GM18517 (cell line): ENCODE data around the gene GMCL1.
"Not testable (repeated sequence)": the region's sequence is repeated elsewhere in the genome, so short reads cannot be mapped to it uniquely, and the experiment has no call there.

ENCODE experiments used
- ATAC-seq: cut with Tn5 transposase; IDR thresholded peaks from one replicate; pipeline ENCODE4 v1.9.1; 2021; ENCODE audit warnings: mild to moderate bottlenecking, moderate library complexity; ENCODE audit not compliant: unreplicated experiment

GMCL1 gene

GRCh38 chr2:69846182-69847067 is 17.0 kb downstream of the GMCL1 start:
- ATAC-seq = no peak

DNA sequence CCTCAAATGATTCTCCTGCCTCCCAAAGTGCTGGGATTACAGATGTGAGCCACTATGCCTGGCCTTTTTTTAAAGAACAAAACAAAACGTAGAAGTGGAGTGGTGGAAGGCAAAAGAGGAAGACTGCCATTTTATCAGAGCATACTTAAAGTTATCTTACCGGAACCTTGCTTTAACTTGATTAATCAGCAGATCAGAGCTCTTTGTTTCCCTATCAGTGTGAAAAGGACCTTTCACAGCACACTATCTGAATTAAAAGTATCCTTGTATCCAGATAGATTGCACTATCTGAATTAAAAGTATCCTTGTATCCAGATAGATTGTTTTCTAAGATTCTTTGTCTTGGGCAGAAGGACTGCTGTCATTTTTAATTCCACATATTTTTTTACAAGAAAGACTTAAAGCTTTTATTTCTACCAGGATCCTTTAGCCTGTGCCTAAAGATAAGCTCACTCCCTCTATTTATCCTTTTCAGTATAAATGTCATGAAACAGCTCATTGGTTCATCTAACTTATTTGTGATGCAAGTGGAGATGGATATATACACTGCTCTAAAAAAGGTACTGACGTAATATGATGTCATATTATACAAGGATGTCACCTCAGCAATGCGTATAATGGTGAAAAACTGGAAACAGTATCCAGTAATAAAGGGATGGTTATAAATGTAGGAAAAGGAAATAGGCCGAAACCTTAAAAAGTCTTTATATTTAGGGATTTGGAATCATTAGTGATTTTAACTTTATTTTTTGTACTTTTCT is 17.8 kb downstream of the GMCL1 start:
- no peak for ATAC-seq

DNA sequence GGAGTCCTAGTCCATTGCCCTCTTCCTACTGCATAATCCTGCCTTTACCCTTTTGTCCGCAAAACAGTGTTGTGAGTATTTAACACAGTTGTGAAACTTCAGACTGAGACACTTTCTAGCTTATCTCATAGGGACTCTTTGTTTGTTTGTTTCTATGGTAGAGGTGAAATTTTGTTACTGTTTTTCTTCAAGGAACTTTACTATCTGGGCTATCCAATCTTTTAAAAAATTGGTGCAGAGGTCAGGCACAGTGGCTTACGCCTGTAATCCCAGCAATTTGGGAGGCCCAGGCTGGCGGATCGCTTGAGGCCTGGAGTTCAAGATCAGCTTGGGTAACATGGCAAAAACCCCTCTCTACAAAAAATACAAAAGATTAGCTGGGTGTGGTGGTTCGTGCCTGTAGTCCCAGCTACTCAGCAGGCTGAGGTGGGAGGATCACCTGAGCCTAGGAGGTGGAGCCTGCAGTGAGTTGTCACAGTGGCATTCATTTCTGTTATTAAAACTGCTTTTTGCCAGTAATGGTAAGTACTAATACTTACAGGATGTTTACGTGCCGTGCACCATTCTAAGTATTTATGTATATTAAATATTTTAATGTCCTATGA is 18.8 kb downstream of the GMCL1 start:
- ATAC-seq = no peak

- no peak for ATAC-seq
These were observed 28.8 kb downstream of the GMCL1 start for GRCh38 chr2:69858261-69858660.

DNA sequence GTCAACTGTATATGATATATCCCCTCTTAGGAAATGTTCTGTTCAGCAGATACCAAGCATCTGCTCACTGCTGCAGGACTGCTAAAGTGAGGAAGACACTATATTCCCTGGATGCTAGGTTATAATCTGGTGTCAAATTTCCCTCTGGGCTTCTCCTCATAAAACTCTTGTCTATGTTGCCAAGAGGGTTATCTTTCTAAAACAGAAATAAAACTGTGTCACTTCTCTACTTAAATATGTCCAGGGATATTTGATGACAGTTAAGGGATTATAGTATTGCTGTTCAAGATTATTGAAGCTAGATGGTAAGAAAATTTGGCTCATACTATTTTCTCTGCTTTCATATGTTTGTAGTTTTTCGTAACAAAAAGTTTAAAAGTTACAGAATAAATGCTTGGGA is 33.8 kb downstream of the GMCL1 start:
- ATAC-seq = no peak

DNA sequence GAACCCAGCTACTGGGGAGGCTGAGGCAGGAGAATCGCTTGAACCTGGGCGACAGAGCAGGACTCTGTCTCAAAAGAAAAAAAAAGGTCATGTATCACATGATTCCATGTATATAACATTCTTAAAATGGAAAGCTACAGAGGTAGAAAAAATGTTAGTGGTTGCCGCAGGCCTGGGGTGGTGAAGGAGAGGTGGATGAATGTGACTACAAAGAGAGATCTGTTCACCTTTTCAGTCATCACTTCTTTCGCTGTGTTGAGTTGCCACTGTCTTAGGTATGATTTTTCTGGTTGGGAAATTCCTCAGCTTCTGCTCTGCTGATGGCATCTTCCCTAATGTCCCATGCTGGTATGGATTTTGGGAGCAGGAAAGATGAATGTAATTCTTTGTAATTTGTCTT is 59.0 kb downstream of the GMCL1 start:
- ATAC-seq = no peak

- ATAC-seq = no peak
These were observed 59.8 kb downstream of the GMCL1 start for GRCh38 chr2:69889302-69889701.

GRCh38 chr2:69890881-69891280 is 61.4 kb downstream of the GMCL1 start:
- ATAC-seq = no peak

DNA sequence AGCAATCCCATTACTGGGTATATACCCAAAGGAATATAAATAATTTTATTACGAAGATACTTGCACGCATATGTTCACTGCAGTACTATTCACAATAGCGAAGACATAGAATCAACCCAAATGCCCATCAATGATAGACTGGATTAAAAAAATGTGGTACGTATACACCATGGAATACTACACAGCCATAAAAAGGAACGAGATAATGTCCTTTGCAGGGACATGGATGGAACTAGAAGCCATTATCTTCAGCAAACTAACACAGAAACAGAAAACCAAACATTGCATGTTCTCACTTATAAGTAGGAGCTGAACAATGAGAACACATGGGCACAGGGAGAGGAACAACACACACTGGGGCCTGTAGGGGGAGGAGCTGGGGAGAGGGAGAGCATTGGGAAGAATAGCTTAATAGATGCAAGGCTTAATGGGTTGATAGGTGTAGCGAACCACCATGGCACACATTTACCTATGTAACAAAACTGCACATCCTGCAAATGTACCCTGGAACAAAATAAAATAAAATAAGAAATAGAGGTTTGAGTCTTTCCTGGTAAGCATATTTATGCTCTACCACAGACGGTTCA is 63.5 kb downstream of the GMCL1 start:
- not testable (repeated sequence) for ATAC-seq

DNA sequence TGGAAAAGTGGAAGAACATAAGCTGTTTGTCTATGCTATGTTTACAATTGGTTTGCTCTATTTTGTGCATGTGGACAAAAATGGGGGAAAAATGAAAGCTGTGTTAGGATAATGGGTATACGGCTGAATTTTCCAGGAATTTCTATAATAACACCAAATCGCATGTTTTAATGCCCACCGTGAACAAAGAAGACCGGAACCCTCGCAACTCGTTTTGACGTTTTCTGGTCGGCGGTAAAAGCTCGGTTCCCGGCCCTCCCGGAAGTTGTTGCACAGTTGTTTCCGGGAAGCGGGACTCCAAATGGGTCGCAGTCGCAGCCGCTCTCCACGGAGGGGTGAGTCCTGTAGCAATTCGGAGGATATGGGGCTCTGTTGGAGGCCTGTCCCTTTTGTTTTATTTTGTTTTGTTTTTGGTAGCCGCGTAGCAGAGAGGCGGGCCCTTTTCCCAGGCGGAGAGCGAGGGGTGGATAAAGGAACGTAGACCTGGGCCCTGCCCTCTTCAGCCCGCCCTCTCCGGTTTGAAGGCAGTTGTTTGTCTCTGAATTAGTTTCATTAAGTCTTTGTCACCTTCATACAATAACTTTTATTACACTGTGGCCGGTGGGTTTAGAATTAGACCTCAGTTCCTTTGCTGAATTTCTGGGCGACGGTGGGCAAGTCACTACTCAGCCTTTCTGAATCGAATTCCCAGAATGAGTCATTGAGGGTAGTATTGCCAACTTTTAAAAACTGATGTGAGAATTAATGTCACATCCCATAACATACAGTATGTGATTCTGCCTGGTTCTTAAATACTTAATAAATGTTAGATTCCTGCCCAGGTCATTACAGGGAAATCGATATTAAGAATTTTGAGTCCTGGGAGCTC is 64.5 kb downstream of the GMCL1 start, which contains the start of gene SNRNP27:
Gene SNRNP27 (plus strand): TSS at position 273 of the 868 bp plus-strand sequence. CDS start 29 bp downstream, at position 302.
- peak; percentile 78 for ATAC-seq

DNA sequence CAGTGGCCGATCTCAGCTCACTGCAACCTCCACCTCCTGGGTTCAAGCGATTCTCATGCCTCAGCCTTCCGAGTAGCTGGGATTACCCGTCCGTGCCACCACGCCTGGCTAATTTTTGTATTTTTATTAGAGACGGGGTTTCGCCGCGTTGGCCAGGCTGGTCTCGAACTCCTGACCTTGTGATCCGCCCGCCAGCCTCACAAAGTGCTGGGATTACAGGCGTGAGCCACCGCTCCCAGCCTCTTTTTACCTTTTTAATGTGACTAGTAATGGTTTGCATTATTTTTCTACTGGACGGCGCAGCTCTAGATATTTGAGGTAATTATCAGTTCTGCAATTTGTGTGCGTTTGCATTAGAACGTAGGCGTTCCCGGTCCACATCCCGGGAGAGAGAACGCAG is 65.3 kb downstream of the GMCL1 start:
- ATAC-seq = not testable (repeated sequence)

GRCh38 chr2:69902213-69902922 is 72.9 kb downstream of the GMCL1 start:
- ATAC-seq = no peak

- ATAC-seq = no peak
These were observed 77.8 kb downstream of the GMCL1 start for GRCh38 chr2:69907216-69907615.

GRCh38 chr2:69911985-69912563 is 82.6 kb downstream of the GMCL1 start:
- no peak for ATAC-seq

DNA sequence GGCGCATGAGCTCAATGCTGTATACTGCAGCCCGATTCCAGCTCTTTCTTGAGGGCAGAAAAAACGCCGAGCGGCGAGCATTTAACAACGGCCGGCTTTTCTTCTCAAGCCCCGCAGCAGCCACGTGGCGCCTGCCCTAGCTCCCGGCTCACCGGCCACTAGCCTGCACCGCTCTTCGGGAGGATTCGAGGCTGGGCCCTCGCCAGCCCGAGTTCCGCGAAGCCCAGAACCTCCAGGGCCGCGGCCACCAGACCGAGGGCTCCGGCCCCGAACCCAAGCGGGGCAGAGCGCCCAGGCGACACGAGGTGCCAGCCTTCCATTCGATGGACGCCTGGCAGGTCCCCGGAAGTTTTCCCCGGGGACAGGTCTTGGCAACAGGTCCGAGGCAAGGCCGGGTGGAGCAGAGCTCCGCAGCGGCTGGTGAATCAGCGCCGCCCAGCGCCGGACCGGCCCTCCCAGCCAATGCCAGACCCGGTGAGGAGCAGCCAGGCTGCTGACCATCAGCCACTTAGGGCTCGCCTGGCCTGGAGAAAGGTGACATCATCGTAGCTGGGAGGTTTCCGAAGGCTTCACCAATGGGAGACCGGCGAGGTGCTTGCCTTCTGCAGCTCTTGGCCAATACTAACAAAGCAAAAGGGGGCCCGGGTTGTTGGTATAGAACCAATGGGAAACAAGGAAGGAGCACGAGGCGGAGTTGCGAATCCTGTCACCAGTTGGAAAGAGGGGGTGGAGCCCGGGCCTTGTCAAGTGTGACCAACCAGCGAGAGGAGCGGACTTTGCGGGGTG is 84.9 kb downstream of the GMCL1 start:
- peak; percentile 89 for ATAC-seq

- no peak for ATAC-seq
These were observed 85.8 kb downstream of the GMCL1 start, which contains the start of gene MXD1 for GRCh38 chr2:69914950-69915945. Gene MXD1 (plus strand): TSS chr2:69915109. CDS start chr2:69915331, 222 bp downstream.

DNA sequence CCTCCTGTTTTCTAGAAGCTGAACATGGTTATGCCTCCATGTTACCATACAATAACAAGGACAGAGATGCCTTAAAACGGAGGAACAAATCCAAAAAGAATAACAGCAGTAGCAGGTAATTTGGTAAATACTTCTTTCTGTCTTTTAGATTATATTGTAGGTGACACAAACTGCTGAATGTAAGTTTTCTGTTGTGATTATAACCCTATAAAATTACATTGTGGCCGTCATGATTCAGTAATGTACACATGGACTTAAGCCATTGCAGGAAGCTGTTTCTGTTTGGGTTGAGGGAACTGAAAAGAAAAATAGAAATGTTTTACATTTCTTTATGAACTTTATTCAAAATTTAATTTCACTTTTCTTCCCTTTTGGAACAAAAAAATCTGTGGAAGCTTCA is 86.6 kb downstream of the GMCL1 start:
- no peak for ATAC-seq
